Measurements from ENCODE around the gene FBXL19.

DNA sequence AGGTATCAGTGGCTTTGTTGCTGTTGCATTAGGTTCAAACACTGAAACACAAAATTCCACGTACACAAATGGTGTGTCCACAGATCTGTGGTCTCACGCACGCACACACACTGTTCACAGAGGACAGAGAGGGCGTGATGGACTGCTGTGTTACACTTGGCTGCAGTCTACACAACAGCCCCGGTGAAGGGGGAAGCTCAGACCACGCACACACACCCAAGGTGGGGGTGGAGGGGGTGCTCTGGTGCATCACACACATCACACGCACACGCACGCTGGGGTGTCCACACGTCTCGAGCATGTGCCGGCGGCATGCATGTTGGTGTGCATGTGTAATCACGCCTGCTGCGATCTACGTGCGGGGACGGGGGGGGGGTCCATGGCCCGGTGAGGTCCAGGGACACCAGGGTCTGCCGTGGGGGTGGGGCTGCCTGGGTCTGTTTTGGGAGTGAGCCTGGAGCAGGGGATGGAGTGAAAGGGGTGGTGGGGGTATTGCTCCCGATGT is 69.0 kb downstream of the FBXL19 start:
- no peak for TF ChIP-seq GATA2 (IDR thresholded peaks at IDR 0.05; ENCODE audit: low read depth, low read length)
- no peak for TF ChIP-seq GATA3 (IDR thresholded peaks at IDR 0.05; ENCODE audit: low read depth, low read length)

Data from SH-SY5Y (cell line).